ENCODE measurements around the gene PPIA.
"Not testable (repeated sequence)": the region's sequence is repeated elsewhere in the genome, so short reads cannot be mapped to it uniquely, and the experiment has no call there.

PPIA gene

GRCh38 chr7:44784364-44784763, 12.1 kb upstream of the PPIA start:
- in situ Hi-C loops (cut with MboI; ENCODE audit: low sequenced_read_pairs) = no loop called here

- in situ Hi-C loops (cut with MboI; ENCODE audit: low sequenced_read_pairs) = not testable (repeated sequence)
These were observed 11.3 kb upstream of the PPIA start for GRCh38 chr7:44785218-44785617.

GRCh38 chr7:44787041-44787440, 9.4 kb upstream of the PPIA start:
- in situ Hi-C loops (cut with MboI; ENCODE audit: low sequenced_read_pairs) = no loop called here

- in situ Hi-C loops (cut with MboI; ENCODE audit: low sequenced_read_pairs) = no loop called here
These were observed 8.7 kb upstream of the PPIA start for GRCh38 chr7:44787762-44788161.

- in situ Hi-C loops (cut with MboI; ENCODE audit: low sequenced_read_pairs) = no loop called here
These were observed 6.5 kb upstream of the PPIA start for GRCh38 chr7:44789990-44790389.

DNA sequence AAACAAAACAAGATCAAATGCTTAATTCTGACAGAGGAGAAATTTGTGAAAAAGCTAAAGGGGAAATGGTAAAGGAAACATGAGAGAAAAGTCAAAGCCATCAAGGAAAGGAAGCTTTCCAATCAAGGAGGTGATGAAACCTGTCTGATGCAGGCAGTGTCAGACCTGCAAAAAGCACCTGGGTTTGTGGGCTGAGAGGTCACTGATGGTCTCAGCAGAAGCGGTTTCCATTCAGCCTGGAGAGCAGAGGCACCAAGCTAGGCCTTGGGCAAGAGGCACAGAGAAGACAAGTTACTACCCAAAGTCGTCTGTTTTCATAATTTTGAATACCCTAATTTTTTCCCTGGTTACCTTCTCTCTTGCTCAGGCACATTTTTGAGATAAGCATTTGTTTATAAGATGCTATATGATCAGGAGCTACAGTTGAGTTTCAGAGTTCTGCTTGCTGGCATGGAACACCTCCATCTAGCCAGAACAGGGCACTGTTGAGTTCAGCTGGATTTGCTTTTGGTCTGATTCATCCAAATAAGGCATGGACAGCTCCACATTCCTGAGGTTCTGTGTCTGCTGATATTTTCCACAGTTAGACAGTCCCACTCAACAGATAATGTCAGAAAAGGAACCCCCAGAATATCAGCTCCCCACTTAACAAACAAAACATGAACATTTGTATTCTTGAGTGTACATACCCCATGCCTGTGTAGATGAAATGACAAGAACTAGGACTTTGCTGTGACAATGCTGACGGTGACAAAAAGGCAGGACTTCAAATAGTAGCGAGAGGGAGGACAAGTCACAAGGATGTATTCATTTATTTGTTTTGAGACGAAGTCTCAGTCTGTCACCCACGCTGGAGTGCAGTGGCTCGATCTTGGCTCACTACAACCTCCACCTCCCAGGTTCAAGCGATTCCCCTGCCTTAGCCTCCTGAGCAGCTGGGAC, 4.9 kb upstream of the PPIA start:
- in situ Hi-C loops (cut with MboI; ENCODE audit: low sequenced_read_pairs) = no loop called here

- in situ Hi-C loops (cut with MboI; ENCODE audit: low sequenced_read_pairs) = no loop called here
These were observed 2.6 kb upstream of the PPIA start for GRCh38 chr7:44793919-44794318.

DNA sequence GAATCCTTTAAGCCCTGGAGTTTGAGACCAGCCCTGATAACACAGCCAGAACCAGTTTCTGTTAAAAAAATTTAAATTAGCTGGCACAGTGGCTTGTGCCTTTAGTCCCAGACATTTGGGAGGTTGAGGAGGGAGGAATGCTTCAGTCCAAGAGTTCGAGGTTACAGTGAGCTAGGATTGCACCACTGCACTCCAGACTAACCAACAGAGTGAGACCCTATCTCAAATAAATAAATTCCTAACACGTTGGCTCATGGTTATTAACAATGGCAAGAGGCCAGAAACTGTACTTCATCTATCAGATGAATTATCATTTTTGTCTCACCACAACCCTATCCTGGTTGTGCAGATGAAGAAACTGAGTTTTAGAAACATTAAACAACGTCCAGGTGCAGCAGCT, 2.1 kb upstream of the PPIA start:
- in situ Hi-C loops (cut with MboI; ENCODE audit: low sequenced_read_pairs) = no loop called here

- in situ Hi-C loops (cut with MboI; ENCODE audit: low sequenced_read_pairs) = no loop called here
These were observed 412 bp upstream of the PPIA start for GRCh38 chr7:44796034-44796503.

- in situ Hi-C loops (cut with MboI; ENCODE audit: low sequenced_read_pairs) = no loop called here
These were observed 1.1 kb downstream of the PPIA start for GRCh38 chr7:44797329-44798258.

DNA sequence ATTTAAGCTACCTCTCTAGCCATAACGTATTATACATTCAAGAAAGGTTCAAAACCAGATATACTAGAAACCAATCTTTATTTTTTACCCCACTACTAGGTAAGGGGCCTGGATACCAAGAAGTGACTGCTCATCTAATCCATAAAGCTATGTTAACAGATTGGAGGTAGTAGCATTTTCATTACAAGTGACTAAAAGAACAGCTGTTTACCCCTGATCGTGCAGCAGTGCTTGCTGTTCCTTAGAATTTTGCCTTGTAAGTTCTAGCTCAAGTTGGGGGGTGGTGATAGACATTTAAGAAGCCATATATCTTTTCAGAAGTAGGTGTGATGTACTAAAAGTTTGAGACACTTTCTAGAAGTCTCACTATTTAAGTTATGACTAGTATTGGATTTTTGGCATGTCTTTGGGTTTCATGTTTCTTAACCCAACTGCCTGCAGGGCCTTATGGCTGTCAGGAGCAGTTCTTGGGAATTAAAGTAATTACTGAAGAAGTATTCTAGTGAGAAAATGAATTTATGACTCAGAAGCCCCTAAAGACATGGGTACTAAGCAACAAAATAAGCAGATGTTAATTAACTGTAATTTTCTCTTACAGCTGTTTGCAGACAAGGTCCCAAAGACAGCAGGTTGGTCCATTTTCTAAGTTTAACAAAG, 2.3 kb downstream of the PPIA start:
- in situ Hi-C loops (cut with MboI; ENCODE audit: low sequenced_read_pairs) = no loop called here

DNA sequence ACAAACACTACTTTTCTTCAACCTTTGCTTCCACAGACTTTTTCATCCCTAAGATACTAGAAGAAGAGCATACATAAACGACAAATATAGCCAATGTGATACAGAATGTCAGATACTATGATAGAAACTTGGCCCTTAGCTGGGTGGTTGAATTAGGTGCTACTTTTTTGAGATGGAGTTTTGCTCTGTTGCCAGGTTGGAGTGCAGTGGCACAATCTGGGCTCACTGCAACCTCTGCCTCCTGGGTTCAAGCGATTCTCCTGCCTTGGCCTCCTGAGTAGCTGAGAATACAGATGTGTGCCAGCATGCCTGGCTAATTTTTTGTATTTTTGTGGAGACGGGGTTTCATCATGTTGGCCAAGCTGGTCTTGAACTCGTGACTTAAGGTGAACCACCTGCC, 3.5 kb downstream of the PPIA start:
- in situ Hi-C loops (cut with MboI; ENCODE audit: low sequenced_read_pairs) = no loop called here

DNA sequence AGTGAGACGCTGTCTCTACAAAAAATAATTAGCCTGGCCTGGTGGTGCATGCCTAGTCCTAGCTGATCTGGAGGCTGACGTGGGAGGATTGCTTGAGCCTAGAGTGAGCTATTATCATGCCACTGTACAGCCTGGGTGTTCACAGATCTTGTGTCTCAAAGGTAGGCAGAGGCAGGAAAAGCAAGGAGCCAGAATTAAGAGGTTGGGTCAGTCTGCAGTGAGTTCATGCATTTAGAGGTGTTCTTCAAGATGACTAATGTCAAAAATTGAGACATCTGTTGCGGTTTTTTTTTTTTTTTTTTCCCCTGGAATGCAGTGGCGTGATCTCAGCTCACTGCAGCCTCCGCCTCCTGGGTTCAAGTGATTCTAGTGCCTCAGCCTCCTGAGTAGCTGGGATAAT, 5.4 kb downstream of the PPIA start:
- in situ Hi-C loops (cut with MboI; ENCODE audit: low sequenced_read_pairs) = no loop called here

DNA sequence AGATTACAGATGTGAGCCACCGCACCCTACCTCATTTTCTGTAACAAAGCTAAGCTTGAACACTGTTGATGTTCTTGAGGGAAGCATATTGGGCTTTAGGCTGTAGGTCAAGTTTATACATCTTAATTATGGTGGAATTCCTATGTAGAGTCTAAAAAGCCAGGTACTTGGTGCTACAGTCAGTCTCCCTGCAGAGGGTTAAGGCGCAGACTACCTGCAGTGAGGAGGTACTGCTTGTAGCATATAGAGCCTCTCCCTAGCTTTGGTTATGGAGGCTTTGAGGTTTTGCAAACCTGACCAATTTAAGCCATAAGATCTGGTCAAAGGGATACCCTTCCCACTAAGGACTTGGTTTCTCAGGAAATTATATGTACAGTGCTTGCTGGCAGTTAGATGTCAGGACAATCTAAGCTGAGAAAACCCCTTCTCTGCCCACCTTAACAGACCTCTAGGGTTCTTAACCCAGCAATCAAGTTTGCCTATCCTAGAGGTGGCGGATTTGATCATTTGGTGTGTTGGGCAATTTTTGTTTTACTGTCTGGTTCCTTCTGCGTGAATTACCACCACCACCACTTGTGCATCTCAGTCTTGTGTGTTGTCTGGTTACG, 6.0 kb downstream of the PPIA start:
- in situ Hi-C loops (cut with MboI; ENCODE audit: low sequenced_read_pairs) = no loop called here

GRCh38 chr7:44803828-44804519, 7.5 kb downstream of the PPIA start:
- in situ Hi-C loops (cut with MboI; ENCODE audit: low sequenced_read_pairs) = not testable (repeated sequence)

DNA sequence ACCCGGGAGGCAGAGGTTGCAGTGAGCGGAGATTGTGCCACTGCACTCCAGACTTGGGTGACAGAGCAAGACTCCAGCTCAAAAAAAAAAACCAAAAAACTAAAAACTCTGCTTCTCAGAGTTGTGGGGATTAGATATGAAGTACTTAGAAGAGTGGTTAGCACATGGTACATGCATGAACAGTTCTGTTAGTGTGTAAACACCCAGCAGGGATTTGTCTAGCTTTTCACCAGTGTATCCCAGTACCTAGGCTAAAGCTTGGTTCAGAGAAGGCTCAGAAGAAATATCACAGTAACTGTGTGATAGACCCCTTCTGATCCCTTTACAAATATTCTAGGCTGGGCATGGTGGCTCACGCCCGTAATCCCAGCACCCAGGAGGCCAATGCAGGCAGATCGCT, 9.5 kb downstream of the PPIA start:
- in situ Hi-C loops (cut with MboI; ENCODE audit: low sequenced_read_pairs) = no loop called here

- in situ Hi-C loops (cut with MboI; ENCODE audit: low sequenced_read_pairs) = no loop called here
These were observed 12.5 kb downstream of the PPIA start for GRCh38 chr7:44808914-44809393.

- in situ Hi-C loops (cut with MboI; ENCODE audit: low sequenced_read_pairs) = no loop called here
These were observed 14.6 kb downstream of the PPIA start for GRCh38 chr7:44811093-44811492.

DNA sequence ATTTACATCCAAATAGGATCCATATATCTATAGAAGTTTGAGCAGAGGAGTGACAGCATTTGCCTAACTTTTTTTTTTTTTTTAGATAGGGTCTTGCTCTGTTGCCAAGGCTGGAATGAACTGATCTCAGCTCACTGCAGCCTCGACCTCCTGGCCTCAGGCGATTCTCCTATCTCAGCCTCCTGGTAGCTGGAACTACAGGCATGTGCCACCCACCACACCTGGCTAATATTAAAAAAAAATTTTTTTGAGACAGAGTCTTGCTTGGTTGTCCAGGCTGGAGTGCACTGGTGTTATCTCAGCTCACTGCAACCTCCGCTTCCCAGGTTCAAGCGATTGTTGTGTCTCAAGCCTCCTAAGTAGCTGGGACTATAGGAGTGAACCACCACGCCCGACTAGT, 15.1 kb downstream of the PPIA start:
- in situ Hi-C loops (cut with MboI; ENCODE audit: low sequenced_read_pairs) = no loop called here

DNA sequence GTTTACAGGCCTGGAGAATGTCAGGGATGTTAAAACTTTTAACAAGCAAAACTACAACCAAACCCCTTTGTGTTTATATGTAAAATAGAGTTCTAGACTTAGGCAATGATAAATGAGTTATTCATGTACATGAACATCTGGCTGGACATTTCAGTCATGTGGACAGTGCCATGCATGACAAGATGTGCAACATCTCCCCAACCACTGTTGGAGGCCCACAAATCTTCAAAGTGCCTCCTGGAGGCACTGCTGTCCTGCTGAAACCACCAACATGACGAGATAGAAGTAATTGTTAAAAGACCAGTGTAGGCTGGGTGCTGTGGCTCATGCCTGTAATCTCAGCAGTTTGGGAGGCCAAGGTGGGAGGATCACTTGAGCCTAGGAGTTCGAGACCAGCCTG, 18.4 kb downstream of the PPIA start:
- in situ Hi-C loops (cut with MboI; ENCODE audit: low sequenced_read_pairs) = no loop called here
